ENCODE data around the gene MAP2K1.

- TF ChIP-seq CTCF (IDR thresholded peaks at IDR 0.05) (no peak), POLR2A (IDR thresholded peaks at IDR 0.05) (no peak), POLR2AphosphoS5 (IDR thresholded peaks at IDR 0.05) (no peak), EP300 (IDR thresholded peaks at IDR 0.05; ENCODE audit: low read depth) (no peak)
Measured at GRCh38 chr15:66411190-66411589, 24.5 kb downstream of the MAP2K1 start.

All from transverse colon (tissue), 4 donors.